NCI-H2081 (cell line): ENCODE data around the gene HLTF.
A peak's percentile ranks its signal among the peaks of the same experiment; 100 is the strongest.

Source experiments
- DNase-seq, 2 experiments: peaks; one replicate each; lab custom pipeline; 2025; lab: John Stamatoyannopoulos, UW

The HLTF gene

DNA sequence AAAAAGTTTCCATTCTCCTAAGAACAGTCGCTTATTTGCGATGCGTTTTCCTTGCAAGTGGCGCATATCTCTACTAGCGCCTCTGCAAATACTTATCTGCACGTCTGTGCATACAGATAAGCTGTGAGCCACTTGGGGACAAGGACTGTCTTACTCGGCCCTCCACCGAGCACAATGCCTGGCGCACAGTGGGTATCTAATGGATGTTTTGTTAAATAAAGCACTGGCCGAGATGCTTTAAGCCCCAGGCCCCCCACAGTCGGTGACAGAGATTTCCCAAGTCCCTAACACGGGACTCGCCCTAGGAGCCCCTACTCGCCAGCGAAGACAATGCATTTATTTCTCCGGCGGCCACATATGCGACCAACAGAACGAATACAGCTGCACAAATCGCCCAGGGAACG, 503 bp downstream of the HLTF start:
- DNase-seq: peak in 1 of 2 experiments; percentile 69

DNA sequence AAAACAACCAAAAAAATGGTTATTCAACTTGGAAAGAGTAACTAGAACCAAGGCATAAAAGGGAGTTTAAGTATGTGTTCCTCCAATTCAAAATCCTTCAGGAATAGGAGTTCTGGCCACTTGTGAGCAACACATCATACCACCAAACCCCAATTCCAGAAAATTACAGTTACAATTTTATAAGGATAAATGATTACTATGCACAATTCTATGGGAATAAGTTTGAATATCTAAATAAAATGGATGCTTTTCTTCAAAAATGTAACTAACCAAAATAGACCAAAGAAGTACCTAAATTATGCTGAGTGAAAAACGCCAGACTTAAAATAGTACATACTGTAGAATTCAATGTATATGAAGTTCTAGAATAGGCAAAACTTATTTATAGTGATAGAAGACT, 4.6 kb downstream of the HLTF start:
- no peak for DNase-seq

DNA sequence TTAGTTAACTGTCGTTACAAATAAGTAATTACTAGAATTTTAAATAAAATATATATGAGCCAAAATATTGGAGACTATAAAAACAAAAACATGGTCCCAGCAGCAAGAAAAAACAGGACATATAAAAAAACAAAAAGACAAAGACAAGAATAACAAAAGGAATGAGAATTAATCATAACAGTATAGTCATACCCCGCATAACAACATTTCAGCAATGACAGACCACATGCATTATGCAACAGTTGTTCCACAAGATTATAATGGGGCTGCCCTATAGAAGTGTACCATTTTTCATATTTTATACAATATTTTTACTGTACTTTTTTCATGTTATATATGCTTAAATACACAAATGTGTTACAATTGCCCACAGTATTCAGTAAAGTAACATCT, 5.6 kb downstream of the HLTF start:
- no peak for DNase-seq

DNA sequence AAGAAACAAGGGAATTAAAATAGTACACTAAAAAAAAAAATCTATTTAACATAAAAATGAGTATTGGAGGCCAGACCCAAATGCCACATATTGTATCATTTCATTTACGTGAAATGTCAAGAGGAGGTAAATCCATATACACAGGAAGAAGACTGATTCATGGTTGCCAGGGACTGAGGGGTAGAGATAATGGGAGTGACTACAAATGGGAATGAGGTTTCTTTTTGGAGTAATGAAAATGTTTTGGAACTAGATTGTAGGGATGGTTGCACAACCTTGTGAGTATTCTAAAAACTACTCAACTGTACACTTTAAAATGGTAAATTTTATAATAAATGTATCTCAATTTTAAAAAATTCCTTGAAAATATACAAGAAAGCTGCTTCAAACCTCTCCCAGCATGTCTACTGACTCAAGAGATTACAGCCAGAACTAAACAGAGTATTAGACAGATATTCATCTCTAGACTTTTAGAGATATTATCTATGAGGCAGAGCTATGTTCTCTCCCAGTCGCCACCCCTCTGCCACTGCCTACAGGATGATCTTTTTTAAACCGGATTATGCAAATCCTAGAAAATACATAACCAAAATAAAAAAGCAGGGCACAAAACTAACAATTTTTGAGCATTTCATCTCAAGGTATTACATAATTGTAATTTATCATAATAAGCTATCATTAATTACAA, 6.2 kb downstream of the HLTF start:
- DNase-seq: no peak

DNA sequence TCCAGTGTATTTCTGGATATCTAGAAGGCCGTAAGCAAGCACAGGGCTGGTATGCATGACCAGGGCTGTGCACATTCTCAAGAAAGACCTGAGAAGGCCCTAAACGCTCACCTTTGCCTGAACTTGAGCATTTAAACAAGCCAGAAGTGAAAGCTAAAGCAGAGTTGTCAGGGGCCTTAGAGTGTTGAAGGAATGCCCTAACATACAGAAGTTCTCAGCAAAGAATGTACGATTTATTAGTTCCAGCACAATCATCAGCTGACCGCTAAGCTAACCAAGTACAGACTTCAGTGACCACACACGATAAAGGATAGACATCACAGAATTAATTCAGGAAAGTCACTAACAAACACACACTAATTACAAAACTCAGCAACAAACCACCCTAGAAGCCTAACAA, 8.7 kb downstream of the HLTF start:
- DNase-seq: no peak

DNA sequence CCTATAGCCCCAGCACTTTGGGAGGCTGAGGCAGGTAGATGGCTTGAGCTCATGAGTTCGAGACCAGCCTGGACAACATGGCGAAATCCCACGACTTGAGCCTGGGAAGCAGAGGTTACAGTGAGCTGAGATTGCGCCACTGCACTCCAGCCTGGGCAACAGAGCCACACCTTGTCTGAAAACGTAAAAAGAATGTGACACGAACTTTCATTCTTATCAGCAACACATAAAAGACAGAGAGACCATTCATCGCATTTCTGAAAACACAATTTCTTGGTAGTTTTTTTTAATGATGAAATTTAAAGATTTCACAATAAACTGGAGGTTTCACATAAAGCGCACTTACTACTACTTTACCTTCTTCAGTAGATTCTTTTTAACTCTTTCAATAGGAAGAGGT, 18.4 kb downstream of the HLTF start:
- DNase-seq: no peak

DNA sequence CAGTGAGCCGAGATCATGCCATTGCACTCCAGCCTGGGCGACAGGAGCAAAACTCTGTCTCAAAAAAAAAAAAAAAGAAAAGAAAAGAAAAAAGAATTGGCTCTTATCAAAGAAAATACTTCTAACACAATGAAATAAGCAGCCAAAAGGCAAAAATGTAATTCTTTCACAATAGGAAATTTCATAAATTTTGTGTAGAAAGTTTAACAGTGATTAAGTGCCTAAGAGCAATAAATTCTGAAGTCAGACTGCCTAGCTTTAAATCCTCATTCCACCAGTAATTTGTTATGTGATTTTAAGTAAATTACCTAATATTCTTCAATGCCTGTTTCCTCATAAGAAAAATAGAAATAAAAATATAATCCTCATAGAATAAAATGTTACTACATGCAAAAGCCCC, 24.6 kb downstream of the HLTF start:
- no peak for DNase-seq

DNA sequence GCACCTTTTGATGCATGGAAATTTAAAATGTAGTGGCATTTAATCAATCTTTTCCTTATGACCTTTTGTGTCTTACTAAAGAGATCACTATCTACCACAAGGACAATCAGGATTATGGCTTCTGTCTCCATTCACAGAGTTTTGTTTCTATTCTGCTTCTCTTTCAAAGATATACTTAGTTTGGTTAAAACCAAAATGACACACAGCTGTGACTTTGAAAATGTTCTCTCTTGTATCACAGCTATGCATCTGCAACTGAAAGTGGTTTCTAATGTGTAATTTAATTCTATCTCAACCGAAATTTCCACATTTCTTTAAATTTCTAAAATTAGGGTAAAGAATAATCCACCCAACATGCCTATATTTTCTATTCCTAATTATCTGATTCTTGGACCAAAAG, 27.7 kb downstream of the HLTF start:
- DNase-seq: no peak

DNA sequence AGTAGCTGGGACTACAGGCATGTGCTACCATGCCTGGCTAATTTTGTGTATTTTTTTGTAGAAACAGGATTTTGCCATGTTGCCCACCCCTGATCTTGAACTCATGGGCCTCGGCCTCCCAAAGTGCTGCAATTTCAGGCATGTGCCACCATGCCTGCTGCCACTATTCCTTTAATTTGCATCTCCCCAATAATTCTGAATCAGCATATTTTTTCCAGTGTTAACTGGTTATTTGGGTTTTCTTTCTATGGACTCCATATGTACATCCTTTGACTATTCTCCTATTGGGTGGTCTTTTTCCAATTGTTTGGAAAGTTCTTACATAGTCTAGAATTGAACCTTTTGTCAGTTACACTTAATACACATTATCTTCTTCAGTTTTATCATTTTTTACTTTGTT, 28.1 kb downstream of the HLTF start:
- no peak for DNase-seq

DNA sequence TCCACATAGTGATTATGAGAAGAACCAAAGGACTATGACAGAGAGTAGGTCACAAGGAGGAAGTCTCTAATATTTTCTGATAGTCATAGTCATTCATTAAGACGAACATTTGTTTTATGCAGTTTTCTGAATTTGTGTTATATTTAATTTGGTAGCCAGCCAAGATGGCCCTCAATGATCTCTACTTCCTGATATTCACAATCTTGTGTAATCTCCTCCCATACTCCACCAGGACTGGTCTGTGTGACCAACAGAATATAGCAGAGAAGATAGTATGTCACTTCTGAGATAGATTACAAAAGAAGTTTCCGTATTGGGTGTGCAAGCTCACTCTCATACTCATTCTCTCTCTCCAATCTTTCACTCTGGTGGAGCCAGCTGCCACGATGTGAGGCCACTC, 30.8 kb downstream of the HLTF start:
- no peak for DNase-seq

DNA sequence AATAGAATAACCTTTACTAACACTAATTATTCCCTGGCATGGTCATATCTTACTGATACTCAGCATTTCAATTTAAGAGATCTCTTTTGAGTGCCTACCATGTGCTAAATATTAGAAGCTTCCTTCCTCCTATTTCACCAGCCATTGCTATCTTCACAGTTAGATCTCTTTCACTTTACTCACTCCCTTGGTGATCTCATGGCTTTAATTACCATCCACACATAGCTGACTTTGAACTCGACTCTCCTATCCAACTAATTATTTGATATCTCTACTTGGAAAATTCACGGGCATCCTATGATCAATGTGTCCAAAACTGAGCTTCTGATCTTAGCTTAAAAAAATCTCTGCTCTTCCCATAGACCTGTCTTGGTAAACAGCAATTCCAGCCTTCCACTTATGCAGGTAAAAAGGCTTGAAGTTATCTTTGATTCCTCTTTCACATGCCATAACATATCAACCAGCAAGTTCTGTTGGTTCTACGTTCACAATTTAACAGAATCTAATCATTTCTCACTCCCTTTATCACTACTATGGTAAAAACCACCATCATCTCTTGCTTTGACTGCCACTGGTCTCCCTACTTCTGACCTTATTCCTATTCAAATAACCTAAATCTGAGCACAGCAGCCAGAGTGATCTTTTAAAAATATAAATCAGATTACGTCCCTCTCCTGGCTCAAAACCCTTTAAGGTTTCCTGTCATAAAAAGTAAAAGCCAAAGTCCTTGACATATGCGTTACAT, 41.8 kb downstream of the HLTF start:
- DNase-seq: no peak

DNA sequence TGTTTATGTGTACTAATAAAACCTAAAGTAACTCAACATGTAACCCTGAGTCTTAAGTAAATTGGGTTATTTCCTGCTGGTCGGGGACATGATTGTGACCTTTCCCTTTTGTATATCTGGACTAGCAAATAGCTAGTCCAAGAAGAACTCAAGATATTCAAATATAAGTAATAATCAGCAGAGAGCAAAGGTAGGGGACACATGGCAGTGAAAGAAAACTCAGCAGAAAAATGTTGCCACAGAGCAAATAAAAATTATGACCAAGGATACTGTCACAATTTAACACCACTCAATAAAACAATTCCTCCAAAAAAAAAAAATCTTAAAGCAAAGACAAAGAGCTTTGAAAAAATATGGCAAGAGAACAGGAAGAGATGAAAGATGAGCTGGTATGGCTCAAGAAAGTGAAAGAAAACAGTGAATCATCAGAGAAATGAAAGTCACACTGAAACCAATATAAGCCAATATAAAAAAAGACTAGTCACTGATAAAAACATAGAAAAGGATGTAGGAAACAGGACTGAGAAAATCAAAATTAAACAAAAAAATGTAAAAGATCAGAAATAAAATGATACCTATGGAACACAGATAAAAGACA, 43.4 kb downstream of the HLTF start:
- no peak for DNase-seq

DNA sequence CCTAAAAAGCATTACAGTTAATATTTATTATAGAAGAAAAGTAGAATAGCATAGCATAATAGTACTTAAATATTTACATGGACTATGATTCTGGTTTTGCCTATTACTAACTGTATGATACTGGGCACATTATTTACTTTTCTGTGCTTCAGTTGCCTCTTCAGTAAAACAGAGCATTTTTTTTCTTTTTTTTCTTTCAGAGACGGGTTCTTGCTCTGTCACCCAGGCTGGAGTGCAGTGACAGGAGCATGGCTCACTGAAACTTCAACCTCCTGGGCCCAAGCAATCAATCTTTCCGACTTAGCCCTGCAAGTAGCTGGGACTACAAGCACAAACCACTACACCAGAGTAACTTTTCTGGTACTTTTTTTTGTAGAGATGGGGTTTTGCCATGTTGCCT, 48.0 kb downstream of the HLTF start:
- DNase-seq: no peak

DNA sequence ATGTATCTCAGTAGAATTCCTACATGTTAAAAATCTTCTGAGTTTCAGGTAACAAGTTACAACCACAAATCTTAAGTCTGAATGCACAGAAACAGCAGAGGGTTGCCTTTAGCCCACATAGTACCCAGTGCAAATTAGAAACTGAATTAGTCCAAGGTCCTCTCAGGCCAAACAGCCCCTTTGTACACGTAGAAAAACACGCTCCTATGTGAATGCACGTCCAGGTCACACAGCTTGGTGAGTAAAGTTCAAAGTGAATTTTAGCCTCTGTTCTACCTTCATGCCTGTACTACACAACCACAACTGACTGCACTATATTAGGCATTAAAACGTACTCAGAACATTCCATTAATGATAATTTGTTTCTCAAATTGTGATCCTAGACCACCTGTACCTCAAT, 48.6 kb downstream of the HLTF start:
- no peak for DNase-seq

DNA sequence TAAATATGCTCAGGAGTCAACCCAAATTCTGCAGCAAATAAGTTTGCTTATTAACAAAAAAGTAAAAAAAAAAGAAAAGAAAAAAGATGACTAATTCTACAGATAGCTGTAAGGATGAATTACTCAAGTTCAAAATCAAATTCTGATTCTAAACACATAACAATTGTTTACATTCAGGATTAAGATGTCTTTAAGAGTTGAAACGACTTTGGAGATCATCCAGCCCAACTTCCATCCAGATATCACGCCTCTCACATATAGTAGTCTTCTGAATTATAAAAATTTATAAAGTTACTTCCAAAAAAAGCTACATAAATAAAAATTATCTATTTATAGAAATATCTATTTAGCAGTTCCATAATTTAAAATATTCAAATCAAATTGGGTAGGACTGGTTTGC, 55.2 kb downstream of the HLTF start:
- no peak for DNase-seq

DNA sequence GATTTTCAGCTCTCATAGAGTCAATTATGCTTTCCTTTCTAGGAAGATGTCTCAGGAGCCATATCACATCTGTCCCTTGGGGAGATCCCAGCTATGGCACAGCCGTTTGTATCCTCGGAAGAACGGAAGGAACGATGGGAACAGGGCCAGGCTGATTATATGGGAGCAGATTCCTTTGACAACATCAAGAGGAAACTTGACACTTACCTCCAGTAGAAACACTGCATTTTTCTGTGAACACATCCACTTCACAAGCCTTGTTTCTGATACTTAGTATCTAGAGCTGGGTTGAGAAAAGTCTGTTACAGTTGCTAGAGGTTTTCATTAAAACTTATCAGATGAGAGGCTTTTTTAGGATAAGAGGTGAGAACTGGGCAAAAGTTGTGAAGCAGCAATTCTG, 59.6 kb downstream of the HLTF start:
- DNase-seq: no peak

DNA sequence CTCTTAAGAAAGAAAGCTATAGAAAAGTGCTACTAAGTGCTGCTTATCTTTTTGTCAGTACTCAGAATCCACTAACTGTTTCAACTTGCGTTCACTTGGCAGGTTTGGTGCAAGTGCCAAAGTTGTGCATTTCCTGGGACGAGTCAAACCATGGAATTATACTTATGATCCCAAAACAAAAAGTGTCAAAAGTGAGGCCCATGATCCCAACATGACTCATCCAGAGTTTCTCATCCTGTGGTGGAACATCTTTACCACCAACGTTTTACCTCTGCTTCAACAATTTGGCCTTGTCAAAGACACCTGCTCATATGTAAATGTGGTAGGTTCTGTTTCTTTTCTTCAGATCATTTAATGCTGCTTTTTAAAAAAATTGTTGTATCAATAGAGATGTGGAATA, 62.4 kb downstream of the HLTF start:
- DNase-seq: no peak

DNA sequence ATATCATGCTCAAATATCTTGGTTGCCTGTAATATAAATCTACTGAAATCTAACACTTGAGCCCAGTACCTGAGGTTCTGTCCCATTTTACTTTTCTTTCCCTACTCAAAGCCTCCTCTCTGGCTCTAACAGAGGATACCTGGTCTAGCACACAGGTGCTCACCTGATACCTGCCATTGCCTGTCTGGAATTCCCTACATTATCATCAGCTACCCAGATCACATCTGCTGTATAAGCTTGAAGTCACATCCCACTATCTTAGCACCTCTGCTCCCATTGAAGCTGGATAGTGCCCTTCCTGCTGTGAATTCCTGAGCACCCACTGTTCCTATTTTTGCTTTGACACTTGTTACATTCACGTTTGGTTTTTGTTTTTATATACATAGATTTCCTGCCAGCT, 64.5 kb downstream of the HLTF start:
- DNase-seq: no peak

DNA sequence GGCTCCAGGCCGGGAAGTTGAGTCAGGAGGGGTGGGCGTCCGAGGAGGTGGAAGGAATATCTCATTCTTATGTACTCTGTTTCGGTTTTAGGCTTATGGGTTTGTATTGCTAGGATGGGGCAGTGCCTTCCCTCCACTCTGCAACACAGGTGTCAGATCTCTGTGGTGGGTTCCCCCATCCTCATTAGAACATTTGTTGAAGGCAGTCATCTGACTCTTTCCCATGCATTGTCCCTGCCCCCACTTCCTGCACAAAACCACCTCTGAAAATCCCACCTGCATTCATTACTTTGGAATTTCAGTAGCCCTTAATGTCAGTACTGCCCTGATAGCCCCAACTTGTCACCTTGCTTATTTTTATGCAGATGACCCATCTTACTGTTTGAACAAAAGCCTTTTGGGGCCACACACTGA, 65.5 kb downstream of the HLTF start:
- DNase-seq: no peak

DNA sequence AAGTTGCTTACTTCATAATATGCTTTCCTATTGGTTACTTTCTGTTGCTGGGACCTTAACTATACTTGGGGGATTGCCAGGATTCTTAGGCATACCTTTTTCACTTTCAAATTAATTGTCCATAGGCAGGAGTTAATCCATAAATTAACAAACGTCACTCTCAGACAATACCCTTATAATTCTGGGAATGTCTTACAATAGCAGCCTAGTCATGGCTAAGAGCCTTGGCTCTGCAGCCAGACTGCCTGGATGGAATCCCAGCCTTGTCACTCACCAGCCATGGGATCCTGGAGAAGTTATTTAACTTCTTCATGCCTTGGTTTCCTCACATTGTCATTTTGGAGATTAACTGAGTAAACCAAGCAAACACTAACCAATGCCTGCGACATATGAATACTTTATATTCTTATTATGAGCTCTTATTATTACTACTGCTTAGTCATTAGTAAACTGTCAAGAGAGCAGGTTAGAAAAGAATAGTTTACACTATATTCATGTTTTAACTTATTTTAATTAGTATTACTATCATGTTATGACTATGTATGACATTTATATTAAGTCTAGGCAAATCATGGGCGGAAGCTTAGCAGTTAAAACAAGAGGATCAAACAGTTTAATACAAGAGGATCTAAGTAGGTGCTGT, 66.0 kb downstream of the HLTF start:
- no peak for DNase-seq

DNA sequence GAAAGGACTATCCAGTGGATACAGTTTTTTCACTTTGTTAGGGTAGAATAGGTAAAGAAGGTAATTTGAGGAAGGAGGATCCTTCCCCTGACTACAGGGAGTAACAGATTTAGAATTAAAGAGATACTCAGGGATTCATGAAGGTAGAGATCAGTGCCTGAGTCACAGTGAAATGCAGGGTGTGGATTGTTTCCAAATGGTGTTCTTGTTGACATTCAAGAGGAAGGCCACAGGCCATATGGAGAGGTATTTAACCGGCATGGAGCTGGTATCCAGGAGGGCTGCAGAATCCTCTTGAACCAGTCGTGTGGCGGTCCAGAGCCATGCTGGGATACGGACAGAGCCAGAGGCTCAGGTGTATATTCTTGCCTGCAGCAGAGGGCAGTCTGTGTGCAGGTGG, 66.8 kb downstream of the HLTF start:
- peak in 1 of 2 experiments; percentile 21 for DNase-seq

DNA sequence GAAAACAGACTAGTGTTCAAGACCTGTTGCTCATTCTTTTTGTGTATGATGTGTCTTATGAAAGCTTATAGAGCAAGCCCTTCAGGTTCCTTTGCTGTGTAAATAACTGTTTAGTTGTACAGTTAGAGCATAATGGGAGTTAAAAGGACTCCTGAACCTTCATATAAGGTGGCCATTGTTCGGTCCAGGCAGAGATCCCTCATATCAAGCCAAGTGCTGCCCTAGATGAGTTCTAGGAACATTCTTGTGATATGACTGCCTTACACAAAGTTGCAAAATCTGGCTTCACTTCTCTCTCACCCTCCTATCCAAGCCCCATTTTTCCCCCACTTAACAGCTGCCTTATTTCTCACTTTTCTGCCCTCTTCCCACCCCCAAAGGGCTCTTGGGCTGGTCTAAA, 68.1 kb downstream of the HLTF start:
- DNase-seq: no peak
